K562 (cell line): ENCODE results near the gene CPSF7. TPM values are rescaled to one million over a fixed set of nuclear protein-coding genes. Genes with fewer than 3 reads are reported as not detected.

ENCODE experiments used
- ATAC-seq: fragments of 200-7000 bp; cut with Tn5 transposase; 3 replicates; pipeline ENCODE4 v1.9.1; 2020; ENCODE audit warnings: moderate library complexity
- BruUV-seq: library from RNA; stranded (reverse); fragments of 400-500 nt; replicated peaks from 2 replicates; lab custom pipeline; 2021; lab: Mats Ljungman, UMichigan
- CTCF ChIA-PET: fragments of 300-600 bp; formaldehyde crosslinking; extraction: SDS; loops from one replicate; lab custom pipeline; 2021; ENCODE audit warnings: low intra/inter-chr PET ratio; lab: Yijun Ruan, JAX
- POLR2A ChIA-PET: fragments of 300-600, 350-650 bp; sonication (Branson Sonifier 250); formaldehyde crosslinking; extraction: SDS; loops from one replicate; lab custom pipeline; 2021; ENCODE audit warnings: antibody characterized with exemption, inconsistent platforms; lab: Yijun Ruan, JAX
- DNase-seq, 4 experiments: peaks; one replicate each; pipeline versions ENCODE4 v3.0.0 to v3.0.0-alpha.2; 2011 to 2018; ENCODE audit warnings: low spot score in 3 of 4, mixed read lengths in 3 of 4; ENCODE audit errors: extremely low read depth in 1 of 4
- FAIRE-seq: peaks from 2 replicates; lab custom pipeline; 2011; peaks lifted over from hg19 to GRCh38; lab: Jason Lieb, UNC
- H2AFZ ChIP-seq: 2 replicates; pipeline ENCODE4 v1.6.0; 2011; ENCODE audit warnings: low read depth, low read length, control low read depth, inconsistent platforms
- H3K27ac ChIP-seq: fragments of 200-600 bp; 3 replicates; pipeline ENCODE4 v1.8.0; 2011; ENCODE audit warnings: low read depth, mild to moderate bottlenecking, control low read depth, inconsistent platforms, low read length, moderate library complexity, mixed read lengths; ENCODE audit errors: extremely low read depth
- H3K27me3 ChIP-seq, 2 experiments: fragments of 300-600 bp in 1 of 2; 2 replicates in 1 of 2; 3 replicates in 1 of 2; pipeline versions ENCODE4 v1.6.0 to v1.8.0; 2011; ENCODE audit warnings: inconsistent platforms in 2 of 2, low read length in 2 of 2, mild to moderate bottlenecking in 1 of 2, mixed read lengths in 1 of 2, moderate library complexity in 1 of 2; ENCODE audit not compliant: control insufficient read depth in 2 of 2, insufficient read depth in 2 of 2
- H3K36me3 ChIP-seq: fragments of 300-600 bp; 3 replicates; pipeline ENCODE4 v1.8.0; 2011; ENCODE audit warnings: mild to moderate bottlenecking, low read length, inconsistent platforms; ENCODE audit not compliant: control insufficient read depth, insufficient read depth
- H3K4me1 ChIP-seq, 2 experiments: fragments of 200-600 bp in 1 of 2; replicated peaks in 1 of 2; 2 replicates in 1 of 2; 3 replicates in 1 of 2; pipeline versions ENCODE4 v1.5.1 to v1.8.0; 2011; ENCODE audit warnings: inconsistent platforms in 2 of 2, low read length in 2 of 2, mild to moderate bottlenecking in 1 of 2, mixed read lengths in 1 of 2, moderate library complexity in 1 of 2; ENCODE audit not compliant: control insufficient read depth in 2 of 2, insufficient read depth in 2 of 2
- H3K4me2 ChIP-seq: 2 replicates; pipeline ENCODE4 v1.6.1; 2011; ENCODE audit warnings: low read length, control low read depth, inconsistent platforms, mixed read lengths; ENCODE audit not compliant: insufficient read depth
- H3K4me3 ChIP-seq: fragments of 200-600 bp; sonication (generic), shearing (Covaris generic); 2 replicates; pipeline ENCODE4 v1.5.1; 2016; ENCODE audit warnings: control low read depth, inconsistent platforms
- H3K79me2 ChIP-seq: fragments of 200-600 bp; 3 replicates; pipeline ENCODE4 v1.8.0; 2011; ENCODE audit warnings: low read length, inconsistent platforms; ENCODE audit not compliant: control insufficient read depth, insufficient read depth
- H3K9ac ChIP-seq, 2 experiments: 2 replicates each; pipeline versions ENCODE4 v1.6.0 to v1.6.1; 2011; ENCODE audit warnings: low read depth in 2 of 2, low read length in 2 of 2, control low read depth in 1 of 2, inconsistent platforms in 1 of 2, mild to moderate bottlenecking in 1 of 2, mixed read lengths in 1 of 2; ENCODE audit not compliant: insufficient read depth in 1 of 2
- H3K9me1 ChIP-seq: one replicate; pipeline ENCODE4 v1.6.0; 2011; ENCODE audit warnings: inconsistent platforms, mild to moderate bottlenecking, low read length, moderate library complexity; ENCODE audit not compliant: control insufficient read depth, insufficient read depth
- H3K9me3 ChIP-seq: replicated peaks from 2 replicates; pipeline ENCODE4 v1.5.1; 2011; ENCODE audit warnings: low read depth, low read length, inconsistent platforms; ENCODE audit not compliant: control insufficient read depth, insufficient read depth
- H4K20me1 ChIP-seq: replicated peaks from 2 replicates; pipeline ENCODE4 v1.6.1; 2011; ENCODE audit warnings: low read length, inconsistent platforms, mixed read lengths; ENCODE audit not compliant: control insufficient read depth, insufficient read depth
- AFF4 ChIP-seq: sonication (generic); formaldehyde crosslinking; IDR thresholded peaks from 2 replicates; pipeline ENCODE4 v1.8.0; 2023; ENCODE audit warnings: mild to moderate bottlenecking, missing genetic modification reagents
- CGGBP1 ChIP-seq: fragments of 250-450 bp; sonication (Bioruptor Pico); IDR thresholded peaks from 2 replicates; pipeline ENCODE4 v1.9.0; 2021; ENCODE audit warnings: mild to moderate bottlenecking
- CREB3L1 ChIP-seq: fragments of 450-650 bp; IDR thresholded peaks from 2 replicates; pipeline ENCODE4 v1.6.1; 2014; ENCODE audit warnings: low read depth, mild to moderate bottlenecking, moderate library complexity, borderline replicate concordance
- DEAF1 ChIP-seq: fragments of 450-650 bp; formaldehyde crosslinking; IDR thresholded peaks from 2 replicates; pipeline ENCODE4 v1.4.0; 2020; ENCODE audit warnings: mild to moderate bottlenecking, moderate library complexity
- GABPB2 ChIP-seq: fragments of 250-450 bp; sonication (Bioruptor Pico); conservative IDR thresholded peaks from 2 replicates; pipeline ENCODE4 v1.5.1; 2021; ENCODE audit warnings: mild to moderate bottlenecking
- HOMEZ ChIP-seq: fragments of 250-450 bp; sonication (Bioruptor Pico); IDR thresholded peaks from 2 replicates; pipeline ENCODE4 v1.4.0; 2020; ENCODE audit warnings: mild to moderate bottlenecking, moderate library complexity
- JUNB ChIP-seq: fragments of 450-650 bp; formaldehyde crosslinking; conservative IDR thresholded peaks from 2 replicates; pipeline ENCODE4 v1.4.0; 2020; ENCODE audit warnings: mild to moderate bottlenecking
- POU5F1 ChIP-seq: fragments of 150-350 bp; IDR thresholded peaks from 2 replicates; pipeline ENCODE4 v1.6.1; 2014; ENCODE audit warnings: borderline replicate concordance, low read length, low read depth, mild to moderate bottlenecking; ENCODE audit not compliant: partially characterized antibody
- SOX6 ChIP-seq: fragments of 450-650 bp; IDR thresholded peaks from 2 replicates; pipeline ENCODE4 v1.6.1; 2014; ENCODE audit warnings: mild to moderate bottlenecking
- U2AF2 ChIP-seq: fragments of 200-400 bp; formaldehyde crosslinking; optimal IDR thresholded peaks from 2 replicates; pipeline ENCODE3; 2017; ENCODE audit warnings: low read depth, mild to moderate bottlenecking, low read length
- ZBTB5 ChIP-seq: fragments of 450-650 bp; IDR thresholded peaks from 2 replicates; pipeline ENCODE4 v1.6.1; 2017; ENCODE audit warnings: antibody characterized with exemption
- ZNF41 ChIP-seq: fragments of 250-450 bp; sonication (Bioruptor Pico); conservative IDR thresholded peaks from 2 replicates; pipeline ENCODE4 v1.4.0; 2020; ENCODE audit warnings: mild to moderate bottlenecking
- WGBS: fragments of 100-300 bp; shearing (Covaris generic); methylation state at CpG from one replicate; pipeline ENCODE4 v1.1.6; 2016; ENCODE audit warnings: low coverage, mixed read lengths; ENCODE audit not compliant: insufficient coverage; ENCODE audit errors: missing lambda C conversion rate; 5-methylcytosine and 5-hydroxymethylcytosine counted together
- in situ Hi-C: fragments of 300-500 bp; cut with MboI; formaldehyde crosslinking; loops from 4 replicates; pipeline ENCODE4 v1.15.0; 2018; ENCODE audit warnings: inconsistent platforms, mixed read lengths
- intact Hi-C: fragments of 100-400 bp; cut with micrococcal nuclease; formaldehyde crosslinking; loops from 2 replicates; pipeline ENCODE4 v1.14.2; 2022
- polyA plus RNA-seq, 8 experiments: library from polyadenylated mRNA; depleted of rRNA in 4 of 8; stranded (reverse) in 5 of 8; unstranded in 3 of 8; fragments of >200 nt; fragmentation: Nextera tagmentation in 2 of 8; fragmentation: Illumina TruSeq in 1 of 8; extraction: Ambion mirVana in 2 of 8; extraction: Trizol in 1 of 8; gene quantifications; 2 replicates each; pipeline versions ENCODE4 v1.2.1 to v1.2.3, GENCODE V29; 2011 to 2014; ENCODE audit warnings: inconsistent platforms in 1 of 8, missing spikeins in 1 of 8
- total RNA-seq, 7 experiments: library from RNA; depleted of rRNA in 6 of 7; stranded (reverse); fragments of >200 nt in 6 of 7; fragmentation: Illumina TruSeq in 2 of 7; extraction: Trizol in 2 of 7; gene quantifications; 2 replicates each; pipeline versions ENCODE4 v1.2.1 to v1.2.3, GENCODE V29; 2011 to 2021; ENCODE audit warnings: low replicate concordance in 1 of 7

CPSF7 gene
- total and polyA plus RNA-seq, 9 of the 15 experiments (the other 6 are each of a cell fraction or from before 2014, with no cell fraction given), result 14.8 to 104 (median 44.1) TPM

- intact Hi-C loops (no loop called here), in situ Hi-C loops (no loop called here)
- BruUV-seq, result no TSS peak
- TF ChIP-seq GABPB2 (CRISPR knock-in tag), result no peak
- TF ChIP-seq U2AF2, result no peak
- TF ChIP-seq AFF4 (CRISPR knock-in tag), result no peak
- TF ChIP-seq JUNB (CRISPR knock-in tag), result no peak
- no peak for TF ChIP-seq POU5F1
- no peak for TF ChIP-seq ZBTB5
- TF ChIP-seq ZNF41 (CRISPR knock-in tag), result no peak
- TF ChIP-seq SOX6, result no peak
- TF ChIP-seq CGGBP1 (CRISPR knock-in tag), result no peak
- no peak for TF ChIP-seq DEAF1 (CRISPR knock-in tag)
- TF ChIP-seq CREB3L1, result no peak
- TF ChIP-seq HOMEZ (CRISPR knock-in tag), result no peak
Observed at GRCh38 chr11:61468002-61468401, 38.2 kb upstream of the CPSF7 start.

More at GRCh38 chr11:61468002-61468401, 38.2 kb upstream of the CPSF7 start:
- Histone ChIP-seq H3K9me3 (no peaks in the 10 kb centered on the region), H3K9ac (no peak overlapping the region), H2AFZ (no peak overlapping the region), H3K36me3 (no peaks in the 10 kb centered on the region), H3K4me3 (no peak overlapping the region), H3K79me2 (no peaks in the 10 kb centered on the region), H3K4me2 (no peak overlapping the region), H3K9me1 (no peaks in the 10 kb centered on the region), H3K27me3 (no peaks in the 10 kb centered on the region), H3K4me1 (no peaks in the 10 kb centered on the region), H3K27ac (no peak overlapping the region), H4K20me1 (no peaks in the 10 kb centered on the region)
- POLR2A ChIA-PET, result no interaction called here
- no peak for DNase-seq
- CTCF ChIA-PET, result no interaction called here
- 52% methylated on average over 7 of the region's 7 CpGs for WGBS
- no peak for ATAC-seq
- FAIRE-seq, result no peak
